ENCODE measurements around the gene CLBA1.

The CLBA1 gene

GRCh38 chr14:104986487-104987164, 1.0 kb downstream of the CLBA1 start:
- no peak for TF ChIP-seq CTCF (IDR thresholded peaks at IDR 0.05; ENCODE audit: unreplicated experiment in 3 of 3)
- Mint-ChIP-seq H3K36me3 (ENCODE audit: low read depth) (no peaks in the 10 kb centered on the region), H3K9me3 (no peaks in the 10 kb centered on the region)

GRCh38 chr14:104989236-104989950, 3.8 kb downstream of the CLBA1 start:
- peaks cover 23% of the 10 kb centered on the region for H3K36me3 Mint-ChIP-seq (ENCODE audit: low read depth)
- H3K9me3 Mint-ChIP-seq = no peaks in the 10 kb centered on the region
- peaks cover 3% of the 10 kb centered on the region for H3K27me3 Mint-ChIP-seq (ENCODE audit: low read depth)
- no peak overlapping the region for H3K27ac Mint-ChIP-seq
- H3K4me1 Mint-ChIP-seq = peaks cover 24% of the 10 kb centered on the region
- H3K4me3 Mint-ChIP-seq = no peak overlapping the region
- TF ChIP-seq CTCF (IDR thresholded peaks at IDR 0.05; ENCODE audit: unreplicated experiment in 3 of 3) = no peak

More at GRCh38 chr14:104986487-104987164, 1.0 kb downstream of the CLBA1 start:
- H3K4me3 Mint-ChIP-seq = peak overlapping the region; percentile 74 to 85 (median 82)
- peaks cover 3% of the 10 kb centered on the region for H3K27me3 Mint-ChIP-seq (ENCODE audit: low read depth)
- H3K4me1 Mint-ChIP-seq = peaks cover 17% of the 10 kb centered on the region
- H3K27ac Mint-ChIP-seq = peak overlapping the region in 1 of 3 experiments; percentile 15

GRCh38 chr14:104989951-104990303, 4.3 kb downstream of the CLBA1 start:
- Mint-ChIP-seq H3K27ac (no peak overlapping the region), H3K36me3 (ENCODE audit: low read depth) (peaks cover 23% of the 10 kb centered on the region), H3K27me3 (ENCODE audit: low read depth) (peaks cover 3% of the 10 kb centered on the region), H3K4me3 (no peak overlapping the region), H3K4me1 (peaks cover 27% of the 10 kb centered on the region), H3K9me3 (no peaks in the 10 kb centered on the region)
- no peak for TF ChIP-seq CTCF (IDR thresholded peaks at IDR 0.05; ENCODE audit: unreplicated experiment in 3 of 3)

GRCh38 chr14:104991896-104992230, 6.3 kb downstream of the CLBA1 start:
- TF ChIP-seq CTCF (IDR thresholded peaks at IDR 0.05; ENCODE audit: unreplicated experiment in 3 of 3) = no peak
- Mint-ChIP-seq H3K4me1 (peaks cover 27% of the 10 kb centered on the region), H3K27me3 (ENCODE audit: low read depth) (peaks cover 3% of the 10 kb centered on the region), H3K9me3 (no peaks in the 10 kb centered on the region), H3K36me3 (ENCODE audit: low read depth) (peaks cover 23% of the 10 kb centered on the region), H3K27ac (peak overlapping the region in 1 of 3 experiments; percentile 57), H3K4me3 (peak overlapping the region in 1 of 3 experiments; percentile 61)

GRCh38 chr14:104992501-104992900, 6.9 kb downstream of the CLBA1 start:
- no peak for TF ChIP-seq CTCF (IDR thresholded peaks at IDR 0.05; ENCODE audit: unreplicated experiment in 3 of 3)
- Mint-ChIP-seq H3K4me3 (no peak overlapping the region), H3K27me3 (ENCODE audit: low read depth) (peaks cover 3% of the 10 kb centered on the region), H3K9me3 (no peaks in the 10 kb centered on the region), H3K36me3 (ENCODE audit: low read depth) (peaks cover 28% of the 10 kb centered on the region), H3K4me1 (peaks cover 25% of the 10 kb centered on the region), H3K27ac (no peak overlapping the region)

GRCh38 chr14:104993306-104993705, 7.7 kb downstream of the CLBA1 start:
- Mint-ChIP-seq H3K4me3 (no peak overlapping the region), H3K4me1 (peaks cover 25% of the 10 kb centered on the region), H3K36me3 (ENCODE audit: low read depth) (peaks cover 28% of the 10 kb centered on the region), H3K27ac (no peak overlapping the region), H3K9me3 (no peaks in the 10 kb centered on the region), H3K27me3 (ENCODE audit: low read depth) (peaks cover 2% of the 10 kb centered on the region)
- TF ChIP-seq CTCF (IDR thresholded peaks at IDR 0.05; ENCODE audit: unreplicated experiment in 3 of 3) = no peak
